Glomerular visceral epithelial cell (primary cell): ENCODE data around the gene GFOD1.
A peak's percentile ranks its signal among the peaks of the same experiment; 100 is the strongest.
"Not testable (repeated sequence)": the region's sequence is repeated elsewhere in the genome, so short reads cannot be mapped to it uniquely, and the experiment has no call there.

Source experiments
- DNase-seq: peaks from one replicate; pipeline ENCODE4 v3.0.0-alpha.2; 2016; ENCODE audit errors: extremely low spot score

GFOD1 gene

GRCh38 chr6:13404892-13405254 lies 82.5 kb downstream of the GFOD1 start:
- no peak for DNase-seq

- peak; percentile 36 for DNase-seq
Observed at GRCh38 chr6:13404228-13404891, 83.0 kb downstream of the GFOD1 start.

- no peak for DNase-seq
Observed at GRCh38 chr6:13402711-13403110, 84.7 kb downstream of the GFOD1 start.

- no peak for DNase-seq
Observed at GRCh38 chr6:13400772-13401171, 86.6 kb downstream of the GFOD1 start.

GRCh38 chr6:13398421-13398994 lies 88.9 kb downstream of the GFOD1 start:
- no peak for DNase-seq

GRCh38 chr6:13398069-13398381 lies 89.4 kb downstream of the GFOD1 start:
- peak; percentile 20 for DNase-seq

- DNase-seq = peak; percentile 14
Observed at GRCh38 chr6:13397359-13398068, 89.9 kb downstream of the GFOD1 start.

GRCh38 chr6:13396241-13396792 lies 91.1 kb downstream of the GFOD1 start:
- DNase-seq = no peak

GRCh38 chr6:13395272-13396237 lies 91.8 kb downstream of the GFOD1 start:
- DNase-seq = peak; percentile 70

- DNase-seq = no peak
Observed at GRCh38 chr6:13392462-13392861, 94.9 kb downstream of the GFOD1 start.

GRCh38 chr6:13391537-13391936 lies 95.9 kb downstream of the GFOD1 start:
- DNase-seq = no peak

- no peak for DNase-seq
Observed at GRCh38 chr6:13390658-13391057, 96.7 kb downstream of the GFOD1 start.

GRCh38 chr6:13389237-13389636 lies 98.2 kb downstream of the GFOD1 start:
- DNase-seq = not testable (repeated sequence)

GRCh38 chr6:13388769-13389168 lies 98.6 kb downstream of the GFOD1 start:
- not testable (repeated sequence) for DNase-seq

- DNase-seq = no peak
Observed at GRCh38 chr6:13384966-13385365, 102.4 kb downstream of the GFOD1 start.

- DNase-seq = no peak
Observed at GRCh38 chr6:13384506-13384905, 102.9 kb downstream of the GFOD1 start.

- no peak for DNase-seq
Observed at GRCh38 chr6:13383328-13384163, 103.9 kb downstream of the GFOD1 start.

- no peak for DNase-seq
Observed at GRCh38 chr6:13380761-13381160, 106.6 kb downstream of the GFOD1 start.

- no peak for DNase-seq
Observed at GRCh38 chr6:13378669-13379590, 108.5 kb downstream of the GFOD1 start.
